HG03439 (cell line): Measurements from ENCODE around the gene IFI35.
"Not testable (repeated sequence)": the region's sequence is repeated elsewhere in the genome, so short reads cannot be mapped to it uniquely, and the experiment has no call there.

Source experiments
- ATAC-seq: cut with Tn5 transposase; IDR thresholded peaks from one replicate; pipeline ENCODE4 v1.9.1; 2021; ENCODE audit warnings: mild to moderate bottlenecking, moderate library complexity; ENCODE audit not compliant: unreplicated experiment

The IFI35 gene

GRCh38 chr17:43006639-43007551 lies at the start of gene IFI35:
Gene IFI35, plus strand, starts transcription at chr17:43006784. Its CDS starts 164 bp downstream, at chr17:43006948.
- peak; percentile 80 for ATAC-seq

GRCh38 chr17:42964161-42964932 lies 42.2 kb upstream of the IFI35 start, which contains the start of gene AARSD1:
Gene AARSD1, minus strand, starts transcription at chr17:42964454. Its CDS starts 14 bp downstream, at chr17:42964440.
- peak; percentile 87 for ATAC-seq

- ATAC-seq, result no peak
Observed at GRCh38 chr17:42967925-42968324, 38.7 kb upstream of the IFI35 start.

GRCh38 chr17:42969001-42969581 lies 37.5 kb upstream of the IFI35 start:
- no peak for ATAC-seq

GRCh38 chr17:42971589-42971988 lies 35.0 kb upstream of the IFI35 start:
- no peak for ATAC-seq

GRCh38 chr17:42973323-42973722 lies 33.3 kb upstream of the IFI35 start:
- ATAC-seq, result not testable (repeated sequence)

GRCh38 chr17:42975265-42975664 lies 31.3 kb upstream of the IFI35 start:
- ATAC-seq, result no peak

- not testable (repeated sequence) for ATAC-seq
Observed at GRCh38 chr17:42975701-42976100, 30.9 kb upstream of the IFI35 start.

GRCh38 chr17:42979511-42980273 lies 26.9 kb upstream of the IFI35 start, which contains the start of gene PTGES3L:
Gene PTGES3L, minus strand, starts transcription at chr17:42980080. Its CDS starts 27 bp downstream, at chr17:42980053.
- ATAC-seq, result peak; percentile 11

DNA sequence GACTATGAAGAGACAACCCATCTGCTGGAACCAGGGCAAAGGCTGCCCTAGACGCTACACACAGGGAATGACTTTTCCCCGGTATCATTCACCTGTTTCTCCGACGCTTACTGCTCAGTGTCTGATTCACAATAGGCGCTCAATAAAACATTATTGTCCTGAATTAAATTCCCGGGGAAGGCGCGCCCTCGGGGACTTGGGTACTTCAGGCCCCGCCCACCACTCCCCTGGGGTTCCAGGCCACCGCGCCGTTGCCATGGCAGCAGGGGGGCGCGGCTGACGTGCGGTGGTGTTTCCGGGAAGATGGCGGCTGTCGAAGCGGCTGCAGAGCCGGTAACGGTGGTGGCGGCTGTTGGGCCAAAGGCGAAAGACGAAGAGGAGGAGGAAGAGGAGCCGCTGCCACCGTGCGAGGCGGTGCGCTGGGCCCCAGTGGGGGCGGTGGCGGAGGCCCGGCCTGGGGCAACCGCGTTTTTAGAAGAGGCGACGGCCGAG lies 26.3 kb upstream of the IFI35 start, which contains the start of gene RUNDC1:
RUNDC1 (plus strand) TSS at position 292 of the 492 bp plus-strand sequence; CDS start at position 304, 12 bp downstream.
- peak; percentile 73 for ATAC-seq

- peak; percentile 40 for ATAC-seq
Observed at GRCh38 chr17:42980766-42981397, 25.7 kb upstream of the IFI35 start.

DNA sequence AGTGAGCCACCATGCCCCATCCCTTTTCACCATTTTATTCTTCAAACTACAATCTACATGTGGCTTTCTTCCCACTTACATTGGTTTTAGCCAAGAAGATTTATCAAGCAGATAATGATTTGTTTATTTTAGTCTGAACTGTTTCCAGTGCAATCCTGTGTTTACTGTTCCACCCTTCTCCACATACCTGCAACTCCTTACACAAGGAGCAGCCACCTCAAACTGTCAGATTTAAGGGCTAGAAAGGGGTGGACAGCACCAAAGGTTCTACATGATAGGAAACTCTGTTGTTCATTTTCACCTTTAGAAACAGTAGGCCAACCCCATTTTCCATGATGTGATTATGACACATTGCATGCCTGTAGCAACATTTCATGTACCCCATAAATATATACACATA lies 24.3 kb upstream of the IFI35 start:
- no peak for ATAC-seq

DNA sequence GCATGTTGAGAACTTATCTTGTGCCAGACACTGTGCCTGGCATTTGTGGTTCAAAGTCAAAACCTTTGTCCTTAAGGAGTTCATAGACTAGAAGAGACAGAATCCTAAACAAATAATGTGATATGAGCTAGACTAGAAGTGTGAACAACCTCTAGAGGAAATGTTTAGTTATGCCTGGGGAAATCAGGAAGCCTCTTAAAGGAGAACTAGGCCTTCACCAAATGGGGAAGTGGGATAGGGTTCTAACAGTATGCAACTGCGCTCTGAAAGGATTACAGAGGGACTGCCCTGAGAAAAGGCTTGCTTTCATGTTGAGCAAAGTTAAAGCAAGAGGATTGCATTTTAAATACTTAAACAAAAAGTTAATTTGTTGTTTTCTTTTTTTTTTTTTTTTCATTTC lies 21.4 kb upstream of the IFI35 start:
- no peak for ATAC-seq

DNA sequence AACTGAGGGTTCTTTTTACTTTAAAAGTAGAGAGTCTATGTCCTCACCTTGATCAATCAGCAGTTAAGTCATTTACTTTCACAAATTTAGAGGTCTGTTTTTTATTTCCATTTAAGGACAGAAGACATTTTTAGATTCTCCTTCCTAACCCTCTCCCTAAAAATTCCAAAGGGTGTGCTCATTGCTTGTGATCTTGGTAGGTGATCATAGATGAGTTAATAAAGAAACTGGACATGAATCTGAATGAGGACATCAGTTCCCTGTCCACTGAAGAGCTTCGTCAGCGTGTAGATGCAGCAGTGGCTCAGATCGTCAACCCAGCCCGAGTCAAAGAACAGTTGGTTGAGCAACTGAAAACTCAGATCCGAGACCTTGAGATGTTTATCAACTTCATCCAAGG lies 17.4 kb upstream of the IFI35 start:
- no peak for ATAC-seq

DNA sequence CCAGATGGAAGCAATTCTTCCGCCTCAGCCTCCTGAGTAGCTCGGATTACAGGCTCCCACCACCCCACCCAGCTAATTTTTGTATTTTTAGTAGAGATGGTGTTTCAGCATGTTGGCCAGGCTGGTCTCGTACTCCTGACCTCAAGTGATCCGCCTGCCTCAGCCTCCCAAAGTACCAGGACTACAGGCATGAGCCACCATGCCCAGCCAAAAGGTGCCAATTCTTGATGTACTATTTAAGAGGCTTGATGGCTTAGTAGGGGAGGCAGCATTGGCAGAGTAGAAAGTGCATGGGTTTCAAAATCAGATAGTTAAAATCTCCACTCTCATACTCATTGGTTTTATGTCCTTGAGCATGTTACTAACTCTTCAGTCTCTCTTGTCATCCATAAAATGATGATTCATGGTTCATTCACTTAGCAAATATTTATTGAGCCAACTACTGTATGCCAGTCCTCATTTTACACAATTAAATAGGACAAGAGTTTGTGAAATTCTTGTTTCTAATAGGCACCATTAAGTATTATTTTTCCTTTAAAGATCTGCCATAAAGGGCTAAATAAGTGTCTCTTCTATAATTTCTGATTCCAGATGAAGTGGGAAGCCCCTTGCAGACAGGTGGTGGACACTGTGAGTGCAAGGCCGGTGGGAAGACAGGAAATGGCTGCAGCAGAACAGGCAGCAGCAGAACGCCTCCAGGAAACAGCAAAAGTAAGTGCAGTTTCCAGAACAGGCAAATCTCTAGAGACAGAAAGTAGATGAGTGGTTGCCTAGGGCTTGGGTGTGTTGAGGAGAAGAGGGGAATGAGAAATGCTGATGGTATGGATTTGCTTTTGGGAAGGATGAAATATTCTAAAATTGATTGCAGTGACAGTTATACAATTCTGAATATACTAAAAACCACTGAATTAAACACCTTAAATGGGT lies 16.6 kb upstream of the IFI35 start:
- no peak for ATAC-seq

- no peak for ATAC-seq
Observed at GRCh38 chr17:42991471-42991870, 15.1 kb upstream of the IFI35 start.

DNA sequence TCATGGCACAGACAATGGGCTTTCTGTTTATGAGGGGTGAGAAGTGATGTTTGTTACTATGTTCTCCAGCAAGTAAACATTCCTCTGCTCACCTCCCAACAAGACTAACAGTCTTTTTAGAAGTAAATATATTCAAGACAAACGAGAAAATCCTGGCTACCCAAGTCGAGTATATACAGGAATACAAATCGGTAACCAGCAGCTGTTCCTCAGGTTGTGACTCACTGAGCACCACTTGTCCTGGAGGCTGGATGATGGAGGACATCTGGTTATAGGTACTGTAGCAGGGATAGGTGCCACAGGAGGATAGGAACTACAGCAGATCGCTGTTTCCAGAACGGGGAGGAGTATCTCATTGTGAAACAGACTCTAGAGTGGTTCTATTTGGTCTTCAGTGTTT lies 13.7 kb upstream of the IFI35 start:
- ATAC-seq, result no peak

GRCh38 chr17:42993913-42994312 lies 12.7 kb upstream of the IFI35 start:
- ATAC-seq, result not testable (repeated sequence)
